HG03045 (cell line): Measurements from ENCODE around the gene AXIN2.

Experiments
- ATAC-seq: cut with Tn5 transposase; IDR thresholded peaks from one replicate; pipeline ENCODE4 v1.9.1; 2021; ENCODE audit warnings: mild to moderate bottlenecking, moderate library complexity; ENCODE audit not compliant: unreplicated experiment

Gene AXIN2

GRCh38 chr17:65561452-65562205, at the start of gene AXIN2:
Gene AXIN2, minus strand, starts transcription at chr17:65561648. Its CDS starts 3,028 bp downstream, at chr17:65558620.
- ATAC-seq: peak; percentile 85

DNA sequence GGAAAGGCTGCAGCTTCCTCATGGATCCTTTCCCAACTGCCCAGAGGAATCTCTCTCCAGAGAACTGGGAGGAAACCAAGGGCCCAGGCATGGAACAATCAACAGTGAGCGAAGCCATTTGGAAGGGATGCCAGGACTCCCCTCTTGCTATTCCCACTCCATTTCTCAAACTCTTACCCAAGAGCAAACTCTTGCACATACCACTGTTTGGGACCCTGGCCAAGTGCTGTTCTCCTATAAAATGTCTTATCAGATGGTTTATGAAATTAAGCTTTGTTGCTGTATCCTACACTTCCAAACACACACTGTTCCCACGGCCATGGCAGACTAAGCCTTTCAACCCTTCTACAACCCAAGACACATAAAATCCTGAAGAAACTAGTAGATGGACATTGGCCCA, 48.3 kb upstream of the AXIN2 start:
- ATAC-seq: no peak

GRCh38 chr17:65609286-65609685, 47.8 kb upstream of the AXIN2 start:
- no peak for ATAC-seq

GRCh38 chr17:65604070-65604469, 42.6 kb upstream of the AXIN2 start:
- ATAC-seq: no peak

- no peak for ATAC-seq
Observed at GRCh38 chr17:65601881-65602280, 40.4 kb upstream of the AXIN2 start.

DNA sequence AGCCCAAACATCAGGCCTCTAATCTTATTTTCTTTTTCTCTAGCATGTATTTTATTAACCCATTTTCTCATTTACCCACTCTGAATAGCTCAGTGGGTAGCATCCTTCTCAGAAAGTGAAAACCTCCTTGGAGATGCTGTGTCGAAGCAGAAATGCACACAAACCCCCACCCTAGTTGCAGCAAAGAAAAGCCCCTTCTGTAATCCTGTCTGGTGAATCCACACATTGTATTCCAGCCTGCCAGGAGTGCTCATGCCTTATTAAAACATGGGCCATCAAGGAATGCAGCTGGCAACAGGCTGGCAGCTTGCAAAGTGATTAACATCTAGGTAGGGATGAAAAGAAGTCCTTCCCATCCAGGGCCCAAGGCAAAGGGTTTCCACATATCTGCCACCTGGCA, 39.7 kb upstream of the AXIN2 start:
- no peak for ATAC-seq

DNA sequence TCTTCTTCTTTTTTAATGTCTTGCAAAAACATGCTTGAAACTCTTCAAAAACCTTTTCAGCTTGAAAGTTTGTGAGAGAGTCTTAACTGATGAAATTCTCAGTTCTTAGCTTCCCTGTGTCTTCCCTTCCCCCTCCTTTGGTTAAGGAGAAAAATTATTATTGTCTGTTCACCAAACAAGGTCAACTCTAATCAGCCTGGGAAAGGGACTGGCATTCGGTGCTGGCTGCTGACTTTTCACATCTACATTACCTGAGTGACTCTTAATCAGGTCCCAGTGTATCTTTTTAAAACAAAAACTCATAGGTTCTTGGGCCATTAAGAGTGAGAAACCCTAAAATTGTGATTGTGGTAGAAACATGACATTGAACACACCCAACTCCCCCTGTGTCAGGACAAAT, 39.1 kb upstream of the AXIN2 start:
- ATAC-seq: no peak

- no peak for ATAC-seq
Observed at GRCh38 chr17:65599650-65600049, 38.2 kb upstream of the AXIN2 start.

GRCh38 chr17:65598746-65599145, 37.3 kb upstream of the AXIN2 start:
- no peak for ATAC-seq

- ATAC-seq: no peak
Observed at GRCh38 chr17:65595071-65595656, 33.7 kb upstream of the AXIN2 start.

- ATAC-seq: no peak
Observed at GRCh38 chr17:65593855-65594845, 32.7 kb upstream of the AXIN2 start.

DNA sequence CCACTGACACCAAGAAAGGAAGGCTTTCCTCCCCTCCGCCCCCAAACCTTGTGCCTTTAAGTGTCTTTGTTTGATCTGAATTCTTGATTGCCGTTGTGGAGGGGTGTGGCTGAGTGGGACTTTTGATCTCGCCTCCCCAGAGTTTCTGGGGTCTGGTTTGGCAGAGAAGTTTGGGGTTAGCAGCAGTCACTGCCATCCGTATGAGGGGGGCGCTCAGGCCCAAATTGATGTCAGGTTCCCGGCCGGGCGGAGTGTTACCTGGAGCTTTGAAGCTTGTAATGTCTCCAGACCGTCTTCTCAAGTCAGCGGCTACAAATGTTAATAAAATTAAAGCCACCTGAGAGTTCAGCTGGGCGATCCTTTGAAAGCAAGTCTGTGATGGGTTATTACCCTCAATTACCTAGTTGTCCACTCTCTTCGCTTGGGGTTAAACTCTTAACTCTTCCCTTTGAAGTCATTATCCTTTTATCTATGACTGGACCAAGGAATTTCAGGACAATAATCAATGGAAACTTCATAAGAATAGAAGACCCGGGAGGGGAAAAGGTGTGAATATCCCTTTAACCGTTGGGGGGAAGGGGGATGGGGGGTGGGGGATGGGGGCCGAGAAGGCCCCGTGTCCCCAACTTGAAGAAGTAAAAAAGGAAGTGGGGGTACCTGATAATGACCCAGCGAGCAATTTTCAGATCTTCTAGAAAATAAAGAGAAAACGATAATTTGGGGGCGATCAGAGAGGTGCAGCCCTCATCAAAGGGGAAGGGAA, 31.8 kb upstream of the AXIN2 start:
- ATAC-seq: no peak

GRCh38 chr17:65592125-65592965, 30.9 kb upstream of the AXIN2 start:
- no peak for ATAC-seq

DNA sequence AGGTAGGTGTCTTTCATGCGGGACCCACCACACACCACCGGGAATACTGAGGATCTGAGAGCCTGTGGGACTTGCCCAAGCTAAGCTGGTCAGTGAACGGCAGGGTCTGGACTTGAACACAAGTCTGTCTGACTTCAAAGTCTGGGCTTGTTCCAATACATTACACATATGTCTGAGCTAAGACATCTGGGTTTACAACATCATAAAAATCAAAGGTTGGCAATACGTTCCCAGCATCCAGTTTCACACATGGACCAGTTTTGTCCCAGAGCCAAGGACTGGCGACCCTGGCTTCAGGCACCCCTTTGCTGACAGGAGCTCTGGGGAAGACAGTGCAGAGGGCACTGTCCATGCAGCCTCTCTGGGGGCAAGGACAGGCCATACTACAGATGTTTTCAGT, 27.9 kb upstream of the AXIN2 start:
- ATAC-seq: no peak

- ATAC-seq: no peak
Observed at GRCh38 chr17:65588181-65588808, 26.8 kb upstream of the AXIN2 start.

GRCh38 chr17:65587534-65588180, 26.2 kb upstream of the AXIN2 start:
- ATAC-seq: no peak

- no peak for ATAC-seq
Observed at GRCh38 chr17:65586899-65587298, 25.5 kb upstream of the AXIN2 start.

DNA sequence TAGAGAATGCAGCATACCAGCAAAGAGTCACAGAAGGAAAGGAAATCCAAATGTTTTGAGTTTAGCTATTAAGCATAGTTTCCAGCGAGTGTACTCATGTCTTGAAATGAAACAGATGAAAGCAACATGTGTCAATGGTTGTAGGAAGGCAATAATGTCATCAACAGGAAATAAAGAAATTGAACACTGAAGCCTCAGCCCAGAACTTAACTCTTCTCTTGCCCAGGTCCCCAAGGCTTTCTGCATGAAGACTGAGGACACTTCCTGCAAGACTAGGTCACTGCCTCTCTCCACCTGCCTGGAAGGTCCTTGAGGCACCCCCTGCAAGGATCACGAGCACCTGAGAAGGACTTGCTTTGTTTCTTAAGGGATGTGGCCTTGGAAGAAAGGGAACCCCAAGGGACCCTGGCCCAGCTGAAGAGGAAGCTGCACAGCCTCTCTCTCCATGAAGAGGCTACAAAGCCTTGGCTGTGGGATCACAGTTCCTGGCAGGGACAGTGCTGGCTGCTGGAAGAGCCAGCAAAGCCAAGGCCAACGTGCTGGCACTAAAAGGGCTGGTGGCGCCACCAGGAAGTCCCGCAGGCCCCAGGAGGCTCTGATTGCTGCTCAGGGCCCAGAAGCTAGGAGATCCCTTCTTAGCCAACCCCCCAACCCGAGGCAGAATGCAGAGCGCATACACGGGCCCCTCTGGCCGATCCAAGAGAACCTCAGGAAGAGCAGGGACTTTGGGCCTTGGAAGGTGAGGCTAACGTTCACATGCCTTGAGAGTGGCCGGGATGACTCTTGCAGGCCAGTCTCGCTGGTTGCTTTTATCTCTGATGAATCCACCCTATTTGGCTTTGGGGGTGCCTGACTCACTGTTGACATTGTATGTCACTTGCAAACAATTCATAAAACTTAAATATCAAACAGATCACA, 23.4 kb upstream of the AXIN2 start:
- no peak for ATAC-seq
